GM21619 (cell line): ENCODE data around the gene TEAD3.

ENCODE experiments used
- ATAC-seq: cut with Tn5 transposase; IDR thresholded peaks from one replicate; pipeline ENCODE4 v1.9.1; 2021; ENCODE audit not compliant: unreplicated experiment

Gene TEAD3

GRCh38 chr6:35492974-35493284 is 4.0 kb downstream of the TEAD3 start:
- ATAC-seq, result no peak

GRCh38 chr6:35492258-35492973 is 4.5 kb downstream of the TEAD3 start:
- ATAC-seq, result no peak

- ATAC-seq, result no peak
Observed at GRCh38 chr6:35491558-35492257, 5.2 kb downstream of the TEAD3 start.

- no peak for ATAC-seq
Observed at GRCh38 chr6:35490821-35491557, 5.9 kb downstream of the TEAD3 start.

GRCh38 chr6:35489995-35490791 is 6.7 kb downstream of the TEAD3 start:
- no peak for ATAC-seq

GRCh38 chr6:35489066-35489465 is 7.8 kb downstream of the TEAD3 start:
- ATAC-seq, result no peak

- no peak for ATAC-seq
Observed at GRCh38 chr6:35488517-35488862, 8.4 kb downstream of the TEAD3 start.

- no peak for ATAC-seq
Observed at GRCh38 chr6:35487658-35488516, 9.0 kb downstream of the TEAD3 start.

- no peak for ATAC-seq
Observed at GRCh38 chr6:35486005-35486925, 10.6 kb downstream of the TEAD3 start.

GRCh38 chr6:35485402-35485877 is 11.4 kb downstream of the TEAD3 start:
- ATAC-seq, result no peak

GRCh38 chr6:35484921-35485392 is 11.9 kb downstream of the TEAD3 start:
- ATAC-seq, result no peak

- ATAC-seq, result no peak
Observed at GRCh38 chr6:35483893-35484645, 12.8 kb downstream of the TEAD3 start.

- ATAC-seq, result no peak
Observed at GRCh38 chr6:35483490-35483889, 13.4 kb downstream of the TEAD3 start.

GRCh38 chr6:35483062-35483461 is 13.8 kb downstream of the TEAD3 start:
- ATAC-seq, result no peak

- no peak for ATAC-seq
Observed at GRCh38 chr6:35481226-35481625, 15.7 kb downstream of the TEAD3 start.

GRCh38 chr6:35480176-35480575 is 16.7 kb downstream of the TEAD3 start:
- ATAC-seq, result no peak

GRCh38 chr6:35478259-35478658 is 18.6 kb downstream of the TEAD3 start:
- ATAC-seq, result no peak

GRCh38 chr6:35477551-35478179 is 19.2 kb downstream of the TEAD3 start:
- no peak for ATAC-seq
